ENCODE measurements around the gene GGN.
A peak's percentile ranks its signal among the peaks of the same experiment; 100 is the strongest.
"Not testable (repeated sequence)": the region's sequence is repeated elsewhere in the genome, so short reads cannot be mapped to it uniquely, and the experiment has no call there.

The GGN gene

DNA sequence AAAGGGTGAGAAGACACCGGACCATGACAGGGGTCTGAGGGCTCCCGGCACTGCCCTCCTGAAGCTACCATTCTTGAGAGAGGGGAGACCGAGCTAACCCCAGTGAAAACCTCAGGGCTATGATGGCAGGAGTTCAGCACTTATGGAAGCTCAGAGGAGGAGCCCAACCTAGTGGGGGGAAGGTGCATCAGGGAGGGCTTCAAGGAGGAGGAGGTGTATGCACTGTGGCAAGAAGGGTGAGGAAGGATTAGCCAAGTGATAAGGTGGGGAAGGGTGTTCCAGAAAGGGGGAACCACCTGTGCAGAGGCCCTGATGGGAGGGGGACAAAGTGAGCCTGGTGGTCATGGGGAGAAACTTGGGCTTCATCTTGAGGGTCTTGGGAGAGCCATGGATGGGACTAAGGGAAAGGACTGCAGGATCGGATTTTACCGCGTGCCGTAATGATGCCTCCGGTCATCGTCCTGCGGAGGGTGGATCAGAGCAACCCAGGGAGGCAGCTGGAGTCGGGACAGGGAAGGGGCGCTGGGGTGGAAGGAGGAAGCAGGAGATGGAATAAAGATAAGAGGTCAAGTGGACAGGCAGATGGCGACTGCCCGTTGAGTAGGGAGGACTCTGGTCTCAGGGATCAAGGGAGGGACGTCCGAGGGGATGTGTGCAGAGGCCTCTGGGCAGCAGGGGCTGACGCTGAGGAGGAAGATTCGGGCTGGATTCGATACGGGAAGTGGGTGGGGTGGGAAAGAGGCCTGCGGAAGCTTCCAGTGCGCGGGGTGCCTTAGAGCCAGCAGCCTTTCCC lies 26.8 kb downstream of the GGN start:
- no peak for DNase-seq

GRCh38 chr19:38360351-38360750 lies 27.5 kb downstream of the GGN start:
- DNase-seq, result no peak

- DNase-seq, result no peak
These were observed 28.4 kb downstream of the GGN start for GRCh38 chr19:38359242-38360021.

DNA sequence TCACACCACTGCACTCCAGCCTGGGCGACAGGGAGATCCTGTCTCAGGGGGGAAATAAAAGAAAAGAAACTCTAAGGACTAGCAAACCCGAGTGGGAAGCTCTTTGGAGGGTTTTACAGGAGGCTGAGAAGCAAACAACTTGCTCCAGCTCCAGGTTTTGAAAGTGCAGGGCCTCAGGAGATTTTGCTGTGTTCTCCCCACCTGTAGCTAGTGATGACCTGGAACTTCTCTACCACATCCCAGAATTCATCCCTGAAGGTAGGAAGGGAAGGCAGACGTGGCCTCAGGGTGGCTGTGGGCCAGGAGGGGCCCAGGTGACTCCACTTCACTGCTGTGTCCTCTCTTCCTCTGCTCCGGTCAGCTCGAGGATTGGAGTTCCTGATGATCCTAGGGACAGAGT lies 29.8 kb downstream of the GGN start:
- no peak for DNase-seq

DNA sequence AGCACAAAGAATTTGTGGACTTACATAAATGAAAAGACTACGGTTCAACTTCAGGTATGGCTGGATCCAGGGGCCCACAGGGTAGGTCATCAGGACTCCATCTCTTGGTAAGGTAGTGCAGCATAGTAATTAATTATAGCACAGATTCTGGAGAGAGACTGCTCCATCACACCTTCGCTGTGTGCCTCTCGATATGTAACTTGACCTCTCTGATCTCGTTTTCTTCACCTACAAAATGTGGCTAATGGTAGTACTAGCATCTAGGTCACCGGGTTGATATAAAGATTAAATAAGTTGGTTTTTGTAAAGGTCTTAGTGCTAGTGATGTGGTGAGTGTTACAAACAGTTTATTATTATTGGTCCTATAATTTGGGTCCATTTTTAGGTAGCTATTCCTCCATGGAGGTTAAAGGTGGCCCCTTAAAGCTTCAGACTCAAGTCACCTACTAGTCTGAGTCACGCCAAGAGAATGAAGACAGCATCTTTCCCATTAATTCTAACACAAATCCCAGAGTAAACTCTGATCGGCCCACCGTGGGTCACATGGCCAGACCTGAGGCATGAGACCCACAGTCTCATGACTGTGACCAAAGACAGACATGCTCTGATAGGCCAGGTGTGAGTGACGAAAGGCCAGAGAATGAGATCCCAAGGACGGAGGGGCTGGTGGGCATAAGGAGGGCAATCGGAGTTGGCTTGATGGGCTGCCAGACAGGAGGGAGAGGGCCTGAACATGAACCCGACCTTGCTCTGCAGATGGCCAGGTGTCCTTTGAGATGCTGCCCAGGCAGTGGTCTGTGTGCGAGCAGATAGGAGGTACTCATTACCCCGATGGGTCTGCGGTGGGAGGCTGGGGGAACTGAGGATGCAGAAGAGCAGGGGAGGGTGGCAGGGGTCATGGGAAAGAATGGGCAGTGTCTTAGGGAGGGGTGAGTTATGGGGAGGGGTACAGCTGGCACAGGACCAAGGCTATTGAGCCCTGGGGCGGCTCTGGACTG lies 31.8 kb downstream of the GGN start:
- DNase-seq, result no peak

GRCh38 chr19:38352611-38353010 lies 35.2 kb downstream of the GGN start:
- DNase-seq, result no peak

GRCh38 chr19:38351865-38352395 lies 35.9 kb downstream of the GGN start:
- DNase-seq, result no peak

- no peak for DNase-seq
These were observed 37.0 kb downstream of the GGN start for GRCh38 chr19:38350883-38351282.

GRCh38 chr19:38346837-38347236 lies 41.0 kb downstream of the GGN start:
- no peak for DNase-seq

DNA sequence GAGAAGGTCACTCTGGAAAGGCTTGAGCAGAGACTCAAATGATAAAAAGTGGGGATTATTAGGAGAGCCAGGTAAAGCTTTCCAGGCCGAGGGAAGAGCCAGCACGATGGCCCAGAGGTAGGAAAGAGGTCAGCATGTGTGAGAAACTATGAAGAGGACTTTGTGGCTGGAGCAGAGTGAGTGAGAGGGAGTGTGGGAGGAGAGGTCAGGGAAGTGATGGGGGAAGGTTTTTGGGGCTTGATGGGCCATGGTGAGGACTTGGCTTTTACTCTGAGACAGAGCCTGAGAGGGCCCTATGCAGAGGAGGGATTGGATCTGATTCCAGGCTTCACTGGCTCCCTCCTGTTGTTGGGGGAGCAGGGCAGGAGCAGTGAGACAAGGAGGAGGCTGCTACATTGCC lies 46.9 kb downstream of the GGN start:
- DNase-seq, result no peak

DNA sequence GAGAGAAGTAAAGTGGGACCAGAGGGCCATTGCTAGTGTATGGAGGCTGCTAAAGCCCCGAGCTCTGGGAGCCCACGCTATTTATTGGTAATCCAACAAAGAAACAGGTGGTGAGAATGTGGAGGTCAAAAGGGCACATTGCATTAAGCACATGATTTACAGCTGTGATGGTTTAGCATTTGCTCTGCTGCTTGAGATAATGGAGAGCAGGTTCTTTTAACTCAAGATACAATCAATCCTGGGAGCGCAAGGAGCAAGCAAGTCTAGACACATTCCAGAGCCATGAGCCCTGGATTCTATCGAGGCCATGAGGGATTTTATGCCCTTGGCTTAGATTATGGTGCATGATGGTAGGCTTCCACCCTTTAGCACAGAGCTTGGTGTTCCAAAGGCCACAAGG lies 48.8 kb downstream of the GGN start:
- DNase-seq, result not testable (repeated sequence)

- no peak for DNase-seq
These were observed 50.5 kb downstream of the GGN start for GRCh38 chr19:38337360-38337653.

- peak; percentile 87 for DNase-seq
These were observed 51.0 kb downstream of the GGN start for GRCh38 chr19:38336638-38337359.

DNA sequence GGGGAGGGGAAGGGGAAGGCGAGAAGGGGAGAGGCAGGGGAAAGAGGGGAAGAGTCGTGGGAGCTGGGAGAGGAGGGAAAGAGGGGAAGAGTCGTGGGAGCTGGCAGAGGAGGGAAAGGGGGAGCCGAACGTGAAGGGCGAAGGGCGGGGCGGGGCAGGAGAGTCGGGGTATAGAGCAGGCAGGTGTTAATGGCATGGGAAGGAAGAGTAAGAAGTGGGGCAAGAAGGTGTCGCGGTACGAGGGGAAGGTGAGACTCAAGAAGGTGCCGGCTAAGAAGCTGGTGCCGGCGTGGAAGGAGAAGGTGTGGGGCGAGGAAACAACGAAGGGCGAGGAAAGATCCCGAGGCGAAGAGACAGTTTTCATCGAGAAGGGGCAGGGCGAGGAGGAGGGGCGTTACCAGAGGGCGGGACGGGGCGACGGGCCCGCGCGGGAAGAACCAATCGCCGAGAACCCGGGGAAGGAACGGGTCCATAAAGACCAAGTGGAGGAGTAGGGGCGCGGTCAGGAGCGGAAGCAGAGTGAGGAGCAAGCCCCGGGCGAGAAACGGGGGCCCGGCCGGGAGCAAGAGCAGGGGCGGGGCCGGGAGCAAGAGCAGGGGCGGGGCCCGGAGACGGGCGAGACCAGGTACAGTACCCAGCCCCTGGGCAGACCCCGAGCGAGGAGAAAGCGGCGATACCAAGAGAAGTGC lies 51.7 kb downstream of the GGN start:
- peak; percentile 92 for DNase-seq
